NCI-H2081 treated with DMSO at 0.1 percent for 48 hours (cell line): Measurements from ENCODE around the gene IL19.

Source experiments
- DNase-seq: peaks from one replicate; lab custom pipeline; 2025; lab: John Stamatoyannopoulos, UW

IL19 gene

DNA sequence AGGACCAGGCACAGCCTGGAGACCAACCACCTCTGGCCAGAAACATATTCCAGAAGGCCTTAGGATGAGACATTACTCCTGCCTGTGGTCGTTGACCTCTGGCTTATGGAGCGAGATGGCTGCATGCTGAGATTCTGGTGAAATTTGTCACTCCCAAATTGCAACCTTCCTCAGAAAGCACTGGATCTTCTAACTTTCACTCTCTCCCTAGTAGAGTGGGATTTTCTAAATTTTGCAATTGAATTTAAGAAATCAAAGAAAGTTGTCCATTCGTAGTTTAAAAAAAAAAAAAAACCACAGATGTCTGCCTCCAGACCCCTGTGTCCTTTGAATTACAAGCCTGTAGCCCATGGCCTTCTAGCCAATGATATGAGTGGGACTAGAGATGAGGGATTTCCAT lies 30.3 kb downstream of the IL19 start:
- no peak for DNase-seq

DNA sequence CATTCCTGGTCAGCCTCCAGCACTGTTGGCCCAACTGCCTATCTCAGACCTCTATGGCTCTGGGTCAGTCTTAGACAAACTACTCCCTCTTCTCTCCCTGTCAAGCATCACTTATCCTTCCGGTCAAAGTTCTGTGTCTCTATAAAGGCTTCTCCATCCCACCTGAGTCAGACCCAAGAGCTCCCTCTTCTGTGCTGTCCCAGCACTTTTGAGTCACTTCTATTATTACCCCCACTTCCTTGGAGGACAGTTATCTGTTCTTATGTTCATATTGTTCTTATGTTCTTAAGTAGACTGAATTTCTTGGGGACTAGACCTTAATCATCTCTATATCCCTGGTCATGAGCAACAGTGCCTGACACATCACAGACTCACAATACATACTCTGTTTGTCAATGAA lies 30.9 kb downstream of the IL19 start:
- DNase-seq: no peak

DNA sequence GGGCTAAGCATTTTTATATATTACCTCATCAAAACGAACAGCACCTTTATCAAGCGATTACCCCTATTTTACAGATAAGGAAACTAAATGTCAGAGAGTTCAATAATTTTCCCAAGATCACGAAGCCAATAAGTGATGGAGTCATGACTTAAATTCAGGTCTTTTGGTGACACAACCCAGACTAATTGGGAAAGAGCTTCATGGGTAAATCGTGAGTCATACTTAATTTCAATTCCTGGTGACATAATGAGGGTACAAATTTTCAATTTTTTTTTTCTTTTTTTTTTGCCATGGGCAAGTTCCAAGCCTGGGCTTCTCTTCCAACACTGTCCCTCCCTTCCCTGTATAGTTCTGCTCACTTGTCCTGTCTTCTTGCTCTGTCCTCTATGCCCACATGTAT lies 31.8 kb downstream of the IL19 start:
- DNase-seq: no peak

DNA sequence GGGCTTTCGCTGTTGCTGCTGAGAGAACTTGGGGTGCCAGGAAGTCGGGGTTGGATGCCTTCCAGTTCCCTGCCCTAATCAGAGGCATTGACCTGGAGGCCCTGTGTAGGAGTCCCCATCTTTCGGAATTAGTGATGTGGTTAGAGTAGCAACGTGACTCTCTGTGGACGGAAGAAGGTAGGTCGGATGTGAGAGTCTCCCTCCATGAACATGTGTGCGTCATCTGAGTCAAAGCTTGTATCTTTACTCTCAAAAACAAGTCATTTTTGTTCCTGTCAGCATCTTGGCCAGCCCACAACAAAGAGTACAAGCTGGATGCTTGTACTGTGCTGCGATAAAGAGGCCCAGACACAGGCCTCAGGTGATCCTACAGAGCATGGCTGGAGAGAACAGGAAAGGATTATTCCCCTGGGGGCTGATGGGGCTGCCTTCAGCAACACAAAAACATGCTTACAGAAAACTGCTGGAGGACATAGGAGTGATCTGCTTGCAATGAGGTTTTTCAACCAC lies 32.7 kb downstream of the IL19 start:
- DNase-seq: no peak

DNA sequence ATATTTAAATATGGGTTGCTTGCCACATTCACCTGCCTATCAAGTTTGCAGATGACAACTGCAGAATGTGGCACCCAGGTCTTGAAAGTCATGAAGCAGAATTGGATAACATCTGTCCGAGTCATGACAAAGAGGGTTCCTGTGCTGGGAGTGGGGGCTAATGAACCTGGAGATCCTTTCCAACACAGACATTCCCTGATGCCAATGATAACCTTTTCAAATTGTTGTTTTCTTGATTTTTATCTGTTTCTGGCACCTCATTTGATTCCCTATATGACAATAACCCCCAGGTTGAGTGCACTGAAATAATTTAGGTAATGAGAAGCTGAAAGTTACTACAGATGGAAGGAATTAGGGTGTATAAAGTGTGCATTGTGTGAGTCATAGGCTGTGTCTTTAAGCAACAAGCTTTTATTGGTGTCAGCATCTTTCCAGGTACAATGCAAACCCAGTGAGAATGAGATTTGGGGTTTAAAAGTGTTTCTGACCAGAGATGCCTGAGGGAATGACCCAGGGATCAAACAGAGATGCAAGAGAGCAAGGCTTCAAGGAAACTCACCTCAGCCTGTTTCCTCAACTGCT lies 33.7 kb downstream of the IL19 start:
- DNase-seq: no peak

DNA sequence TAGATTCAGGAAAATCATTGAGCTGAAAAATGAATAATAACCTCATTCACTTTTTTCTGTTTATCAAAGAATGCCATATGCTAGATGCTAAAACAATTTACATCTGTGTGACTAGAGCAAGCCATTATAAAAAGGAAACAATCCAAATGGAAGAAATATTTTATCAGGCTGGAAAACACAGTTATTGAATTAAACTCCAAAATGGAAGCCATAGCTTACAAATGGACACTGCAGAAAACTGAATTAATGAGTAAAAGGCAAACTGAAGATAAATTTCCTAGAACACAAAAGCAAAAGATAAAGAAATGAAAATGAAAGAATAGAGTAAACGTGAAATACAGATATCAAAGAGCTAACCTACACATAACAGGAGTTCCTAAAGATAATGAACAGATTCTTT lies 34.8 kb downstream of the IL19 start:
- DNase-seq: no peak

DNA sequence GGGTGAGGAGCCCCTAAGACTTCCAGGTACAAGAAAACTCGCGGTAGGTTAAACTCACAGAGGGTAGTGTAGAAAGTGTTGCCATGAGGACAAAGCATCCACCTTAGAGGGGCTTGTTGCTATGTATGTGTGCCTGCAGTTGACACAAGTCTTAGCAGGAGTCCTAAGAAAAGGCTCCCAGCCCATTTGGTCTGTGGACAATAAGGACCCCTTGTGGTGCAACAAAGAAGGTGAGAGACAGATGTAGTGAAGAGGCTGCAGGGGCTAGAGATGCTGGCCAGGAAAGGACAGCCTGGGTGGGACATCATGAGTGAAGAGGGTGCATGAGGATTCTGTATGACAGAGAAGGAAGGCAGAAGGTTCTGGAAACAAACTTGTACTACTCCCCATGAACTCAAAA lies 38.0 kb downstream of the IL19 start:
- DNase-seq: no peak

DNA sequence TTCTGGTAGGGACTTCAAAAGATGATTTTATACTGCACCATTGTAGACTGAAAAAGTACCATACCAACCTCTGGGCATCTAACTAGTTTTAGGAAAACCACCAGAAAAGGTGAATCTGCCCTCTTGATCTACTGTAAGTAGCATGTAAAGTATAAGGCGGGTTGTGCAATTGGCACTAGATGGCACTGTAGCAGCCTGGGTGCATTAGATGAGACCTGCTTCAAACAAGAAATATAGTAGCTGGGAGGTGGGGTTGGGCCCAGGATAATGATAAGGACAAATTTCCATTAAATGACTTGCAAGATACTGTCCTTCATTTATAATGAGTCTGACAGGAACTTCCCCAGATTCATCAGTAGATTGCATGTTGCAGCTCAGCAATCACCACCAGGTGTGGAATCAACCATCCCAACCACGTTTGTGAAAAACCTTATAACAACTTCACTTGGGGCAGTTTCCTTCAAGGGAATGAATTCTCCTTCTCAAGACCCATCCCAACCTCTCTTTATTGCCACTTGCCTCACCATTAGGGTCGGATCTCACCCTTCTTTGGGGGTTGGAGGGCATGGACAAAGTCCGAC lies 39.0 kb downstream of the IL19 start:
- no peak for DNase-seq

DNA sequence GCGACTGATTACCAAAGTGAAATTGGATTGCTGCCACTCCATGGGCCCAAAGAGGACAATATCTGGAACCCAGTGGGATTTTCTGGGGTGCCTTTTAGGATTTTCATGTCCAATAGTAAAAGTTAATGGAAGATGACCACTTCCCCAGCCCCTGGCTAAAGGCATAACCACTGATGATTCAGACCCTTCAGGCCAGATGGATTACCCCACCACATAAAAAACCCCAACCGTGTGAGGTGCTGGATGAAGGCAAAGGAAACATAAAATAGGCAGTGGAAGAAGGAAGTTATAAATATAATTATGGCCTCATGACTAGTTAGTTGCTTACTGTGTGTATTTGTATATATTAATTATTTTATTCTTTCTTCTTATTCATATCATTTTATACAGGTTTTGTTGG lies 41.9 kb downstream of the IL19 start:
- no peak for DNase-seq

DNA sequence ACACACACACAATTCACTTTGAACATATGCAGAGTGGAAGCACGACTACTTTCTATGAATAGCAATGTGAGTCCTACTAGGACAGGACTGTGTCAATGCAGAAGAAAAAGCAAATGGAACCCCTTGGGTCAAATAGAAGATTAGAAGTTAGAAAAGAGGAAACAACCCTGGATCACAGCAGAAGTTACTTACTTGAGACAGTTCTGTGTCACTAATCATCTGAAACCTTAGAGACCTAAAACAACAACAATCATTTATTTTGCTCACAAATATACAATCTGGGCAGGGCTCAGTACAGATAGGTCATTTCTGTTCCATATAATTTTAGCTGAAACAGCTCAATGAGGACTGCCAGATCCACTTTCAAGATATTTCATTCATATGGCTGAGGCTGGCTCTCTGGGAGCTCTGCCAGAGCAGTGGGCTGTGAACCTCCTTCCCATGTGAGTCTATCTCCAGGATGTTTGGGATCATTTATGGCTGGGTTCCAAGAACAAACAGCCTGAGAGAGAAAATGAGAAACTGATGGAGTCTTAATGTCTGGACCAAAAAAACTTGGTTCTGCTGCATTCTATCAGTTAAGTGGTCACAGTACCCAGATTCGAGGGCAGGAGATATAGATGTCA lies 44.3 kb downstream of the IL19 start:
- no peak for DNase-seq

DNA sequence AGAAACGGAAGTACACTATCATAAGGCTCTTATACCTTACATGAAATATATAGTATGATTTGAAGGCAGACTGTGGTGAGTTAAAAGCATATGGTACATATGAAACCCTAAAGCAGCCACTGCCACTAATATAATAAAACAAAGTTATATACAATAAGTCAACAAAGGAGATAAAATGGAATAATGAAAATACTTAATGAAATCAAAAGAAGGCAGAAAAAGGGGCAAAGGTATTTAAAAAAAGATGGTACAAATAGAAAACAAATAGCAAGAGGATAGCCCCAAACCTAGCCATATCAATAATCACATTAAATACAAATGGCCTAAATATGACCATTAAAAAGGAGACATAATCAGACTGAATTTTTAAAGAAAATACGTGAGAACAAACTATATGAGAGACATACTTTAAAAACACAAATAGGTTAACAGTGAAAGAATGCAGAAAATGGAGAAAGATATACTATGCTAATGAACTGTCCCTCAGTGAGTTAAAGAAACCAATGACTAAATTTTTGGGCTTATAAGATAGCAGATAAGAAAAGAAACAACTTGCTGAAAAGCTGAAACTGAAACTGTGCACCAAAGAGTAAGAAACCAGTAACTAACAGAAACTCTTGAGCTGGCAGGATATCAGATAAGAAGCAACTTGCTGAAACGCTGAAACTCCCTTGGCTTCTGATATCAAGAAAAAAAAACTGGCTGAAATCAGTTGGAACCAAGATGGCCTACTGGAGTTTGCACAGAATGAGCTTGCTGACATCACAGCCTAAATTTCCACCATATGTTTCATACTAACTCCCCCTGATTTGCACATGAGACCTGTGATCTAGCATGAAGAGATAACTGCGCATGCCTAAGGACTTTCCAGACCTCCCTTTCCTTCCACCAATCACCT lies 46.1 kb downstream of the IL19 start:
- DNase-seq: no peak

DNA sequence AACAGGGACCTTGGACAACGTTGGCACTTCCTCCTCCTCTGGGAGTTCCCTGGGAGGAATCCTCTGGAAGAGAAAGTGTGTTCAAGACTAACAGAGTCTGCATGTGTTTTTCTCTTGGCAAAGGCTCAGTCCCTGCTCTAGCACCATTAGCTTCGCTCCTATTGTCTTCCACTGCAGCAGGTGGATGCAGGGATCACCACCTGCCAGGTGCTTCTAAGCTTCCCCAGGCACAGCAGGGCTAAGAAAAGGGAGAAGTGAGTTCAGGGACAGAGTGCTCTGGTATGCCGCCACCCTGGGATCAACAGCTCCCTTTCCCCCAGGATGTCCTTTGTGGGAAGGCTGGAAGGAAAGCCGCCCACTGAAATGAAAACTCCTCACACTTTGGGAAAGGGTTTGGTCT lies 50.9 kb downstream of the IL19 start:
- no peak for DNase-seq

DNA sequence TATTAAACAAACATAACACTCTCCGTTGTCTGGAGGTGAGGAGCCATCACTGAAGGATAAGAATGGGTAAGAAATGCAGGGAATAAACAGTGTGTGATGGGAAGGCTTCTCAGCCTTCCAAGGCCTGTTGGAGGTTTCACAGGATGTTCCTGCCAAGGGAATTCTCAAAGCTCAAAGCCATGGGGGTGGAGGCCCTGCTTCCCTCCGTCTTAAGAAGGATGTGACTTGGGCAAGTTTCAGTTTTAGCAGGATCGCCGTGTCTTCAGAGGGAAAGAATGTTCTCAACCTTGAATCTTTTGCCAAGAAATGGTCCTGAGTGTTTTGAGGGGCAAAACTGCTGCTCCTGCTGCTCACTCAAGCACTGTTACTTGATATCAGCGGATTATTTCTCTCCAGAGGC lies 53.2 kb downstream of the IL19 start:
- DNase-seq: no peak

DNA sequence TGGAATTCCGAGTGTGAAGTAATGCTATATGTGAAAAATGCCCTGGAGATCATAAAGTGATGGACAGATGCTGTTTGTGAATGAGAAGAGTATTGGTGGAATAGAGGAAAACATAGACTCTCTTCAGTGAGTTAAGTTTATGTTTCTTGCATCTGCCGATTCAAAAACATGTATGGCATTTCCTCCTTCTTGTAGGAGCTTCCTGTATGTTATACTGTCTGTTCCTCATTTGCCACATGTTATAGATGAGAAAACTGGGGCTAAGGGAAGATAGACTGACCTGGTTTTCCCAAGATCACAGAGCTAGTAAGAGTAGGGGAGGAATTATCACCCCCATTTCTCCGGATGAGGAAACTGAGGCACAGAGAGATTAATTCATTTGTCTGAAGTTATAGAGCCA lies 53.8 kb downstream of the IL19 start:
- no peak for DNase-seq

DNA sequence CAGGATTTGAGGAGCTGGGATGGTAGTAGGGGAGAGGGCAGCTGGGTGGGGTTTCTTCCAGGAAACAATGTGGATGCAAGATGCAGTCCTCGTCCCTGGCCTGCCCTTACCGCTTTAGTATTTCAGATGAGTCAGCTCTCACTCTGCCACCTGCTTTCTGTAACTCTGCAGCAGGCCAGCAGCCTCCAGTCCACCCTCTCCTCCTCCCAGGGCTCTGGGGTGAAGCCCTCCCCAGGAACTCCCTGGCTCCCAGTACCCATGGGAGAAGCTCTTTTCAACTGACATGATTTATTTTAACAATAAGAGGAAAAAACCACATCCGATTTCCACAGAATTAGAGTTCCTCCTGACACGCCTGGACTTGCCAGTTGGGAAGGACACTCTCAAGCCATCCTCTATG lies 55.8 kb downstream of the IL19 start:
- DNase-seq: no peak

DNA sequence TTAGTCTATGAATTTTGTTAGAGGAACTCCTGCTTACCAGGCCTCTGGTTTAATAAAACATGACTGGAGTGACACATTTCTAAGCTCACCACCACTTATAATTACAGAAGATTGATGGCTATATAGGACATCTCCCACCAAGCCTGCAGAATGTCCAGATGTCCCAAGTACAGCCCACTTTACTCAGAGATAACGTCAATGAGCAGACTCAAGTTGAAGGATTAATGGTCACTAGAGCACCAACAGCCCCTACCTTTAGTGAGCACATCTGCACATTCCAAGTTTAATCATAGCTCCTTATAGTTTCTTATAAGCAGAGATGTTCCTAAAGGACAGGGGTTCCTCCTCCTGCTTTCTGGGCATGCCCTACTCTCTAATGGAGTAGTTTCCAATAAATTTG lies 57.5 kb downstream of the IL19 start:
- DNase-seq: no peak

DNA sequence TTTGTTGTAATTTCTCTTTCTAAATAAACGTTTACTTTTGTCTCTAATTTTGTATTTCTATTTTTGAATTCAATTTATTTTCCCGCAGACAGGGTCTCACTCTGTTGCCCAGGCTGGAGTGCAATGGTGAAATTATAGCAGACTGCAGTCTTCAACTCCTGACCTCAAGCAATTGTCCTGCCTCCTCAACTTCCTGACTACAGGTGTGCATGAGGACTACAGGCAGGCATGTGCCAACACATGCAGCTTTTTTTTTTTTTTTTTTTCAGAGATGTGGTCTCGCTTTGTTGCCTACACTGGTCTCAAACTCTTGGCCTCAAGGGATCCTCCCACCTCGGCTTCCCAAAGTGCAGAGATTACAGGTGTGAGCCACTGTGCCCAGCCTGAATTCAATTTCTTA lies 58.2 kb downstream of the IL19 start:
- no peak for DNase-seq

DNA sequence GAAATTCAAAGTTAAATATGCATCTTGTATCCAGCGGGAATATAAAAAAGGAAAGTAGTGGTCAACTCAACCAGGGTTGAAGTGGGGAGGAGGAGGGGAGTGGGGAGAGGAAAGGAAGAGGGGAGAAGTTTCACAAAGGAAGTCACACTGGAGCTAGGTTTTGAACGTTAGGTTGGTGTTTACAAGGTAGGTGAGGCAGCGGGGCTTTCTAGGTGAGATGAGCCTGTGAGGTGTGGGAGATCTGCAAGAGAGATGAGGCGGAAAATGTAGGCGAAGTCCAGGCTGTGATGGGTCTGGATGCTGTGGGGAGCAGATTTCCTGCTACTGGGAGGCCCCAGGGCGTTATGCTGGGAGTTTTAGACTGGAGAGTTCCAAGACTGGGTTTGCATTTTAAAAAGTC lies 58.7 kb downstream of the IL19 start:
- DNase-seq: no peak

DNA sequence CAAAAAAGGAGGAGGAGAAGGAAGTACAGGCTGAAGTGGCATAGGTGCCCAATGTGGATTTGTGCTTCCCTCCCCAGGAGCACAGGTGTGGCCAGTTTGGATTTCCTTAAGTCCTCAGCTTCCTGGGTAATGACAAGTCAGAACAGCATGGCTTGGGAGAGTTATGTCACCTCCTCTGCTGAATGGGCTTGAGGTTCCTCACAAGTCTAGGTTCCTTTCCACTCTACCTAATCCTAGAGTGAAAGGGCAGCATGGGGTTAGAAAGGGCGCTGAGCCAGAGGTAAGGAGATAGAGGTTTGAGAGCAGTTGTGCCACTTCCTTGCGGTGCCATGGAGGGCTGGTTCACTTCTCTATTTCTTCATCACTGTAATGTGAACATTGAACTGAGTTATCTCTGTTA lies 59.3 kb downstream of the IL19 start:
- DNase-seq: no peak

DNA sequence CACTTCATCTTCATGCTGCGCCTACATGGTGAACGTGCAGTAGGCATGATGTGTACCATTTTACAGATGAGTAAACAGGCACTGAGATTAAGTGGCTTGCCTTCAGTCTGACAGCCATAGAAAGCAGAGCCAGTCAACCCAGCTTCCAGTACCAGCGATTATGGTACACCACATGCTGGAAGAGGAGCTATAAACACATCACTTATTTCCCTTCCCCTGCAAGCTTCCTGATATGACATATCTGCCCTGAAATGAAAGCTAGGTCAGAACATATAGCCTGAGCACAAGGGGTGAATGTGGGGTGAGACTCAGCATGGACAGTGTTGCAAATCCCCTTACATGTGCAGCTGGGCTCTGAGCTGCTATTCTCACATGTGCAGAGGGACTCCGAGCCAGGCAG lies 61.1 kb downstream of the IL19 start:
- DNase-seq: no peak

DNA sequence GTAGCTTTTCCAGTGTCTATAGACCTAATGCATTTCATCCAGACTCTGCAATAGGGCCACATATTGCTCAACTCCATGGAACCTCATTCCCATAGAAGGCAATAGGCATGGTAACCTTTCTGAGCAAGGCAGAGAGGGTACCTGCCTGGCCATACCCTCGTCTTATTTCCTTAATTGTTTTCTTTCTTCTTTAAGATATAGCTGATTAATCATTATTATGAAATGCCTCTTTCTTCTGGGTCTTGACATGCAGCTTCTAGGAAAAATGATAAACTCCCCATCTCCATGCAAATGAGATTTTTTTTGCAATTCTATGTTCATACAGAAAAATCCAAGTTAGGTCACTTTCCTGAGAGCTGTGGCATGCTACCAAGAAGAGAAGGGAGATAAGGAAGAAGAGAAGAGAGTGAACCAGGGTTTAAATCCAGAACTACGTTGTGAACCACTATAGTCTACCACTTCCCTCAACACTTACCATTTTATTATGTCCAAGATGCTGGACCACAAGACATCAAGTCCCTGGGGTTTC lies 61.8 kb downstream of the IL19 start:
- DNase-seq: no peak

DNA sequence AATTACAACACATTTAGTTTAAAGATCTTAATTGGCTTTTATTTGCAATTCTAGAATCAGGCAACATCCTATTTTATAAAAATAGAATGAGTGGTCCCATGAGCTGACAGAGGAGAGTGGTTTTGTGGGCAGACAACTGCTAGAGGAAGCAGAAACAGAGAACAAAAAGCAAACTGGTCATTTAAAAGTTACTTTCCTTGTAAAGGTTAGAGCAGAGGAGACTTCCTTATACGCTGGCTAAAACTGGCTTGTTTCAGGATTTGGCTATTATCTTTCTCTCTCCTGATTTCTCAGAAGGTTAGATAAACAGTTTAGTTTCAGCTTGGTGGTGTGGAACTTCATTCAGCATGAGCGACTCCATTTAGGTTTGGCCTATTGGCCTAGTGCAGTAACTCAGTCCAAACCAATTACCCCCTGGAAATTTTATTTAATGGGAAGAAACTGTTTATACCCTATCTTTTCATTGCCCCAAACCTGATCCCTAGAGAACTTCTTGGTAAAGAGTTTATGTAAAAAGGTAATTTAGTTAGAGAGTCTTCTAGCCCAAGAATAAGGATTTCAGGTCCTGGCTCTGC lies 62.6 kb downstream of the IL19 start:
- no peak for DNase-seq
